Measurements from ENCODE around the gene CALHM3.

CALHM3 gene

GRCh38 chr10:103463499-103463898, 15.5 kb downstream of the CALHM3 start:
- Histone ChIP-seq H3K27me3 (ENCODE audit: insufficient read depth, poor library complexity, severe bottlenecking) (no peaks in the 10 kb centered on the region), H3K27ac (replicated peaks) (no peak overlapping the region), H3K4me3 (replicated peaks; ENCODE audit: insufficient read depth, low read length) (no peak overlapping the region)
- TF ChIP-seq, protein P1, sequence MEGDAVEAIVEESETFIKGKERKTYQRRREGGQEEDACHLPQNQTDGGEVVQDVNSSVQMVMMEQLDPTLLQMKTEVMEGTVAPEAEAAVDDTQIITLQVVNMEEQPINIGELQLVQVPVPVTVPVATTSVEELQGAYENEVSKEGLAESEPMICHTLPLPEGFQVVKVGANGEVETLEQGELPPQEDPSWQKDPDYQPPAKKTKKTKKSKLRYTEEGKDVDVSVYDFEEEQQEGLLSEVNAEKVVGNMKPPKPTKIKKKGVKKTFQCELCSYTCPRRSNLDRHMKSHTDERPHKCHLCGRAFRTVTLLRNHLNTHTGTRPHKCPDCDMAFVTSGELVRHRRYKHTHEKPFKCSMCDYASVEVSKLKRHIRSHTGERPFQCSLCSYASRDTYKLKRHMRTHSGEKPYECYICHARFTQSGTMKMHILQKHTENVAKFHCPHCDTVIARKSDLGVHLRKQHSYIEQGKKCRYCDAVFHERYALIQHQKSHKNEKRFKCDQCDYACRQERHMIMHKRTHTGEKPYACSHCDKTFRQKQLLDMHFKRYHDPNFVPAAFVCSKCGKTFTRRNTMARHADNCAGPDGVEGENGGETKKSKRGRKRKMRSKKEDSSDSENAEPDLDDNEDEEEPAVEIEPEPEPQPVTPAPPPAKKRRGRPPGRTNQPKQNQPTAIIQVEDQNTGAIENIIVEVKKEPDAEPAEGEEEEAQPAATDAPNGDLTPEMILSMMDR (IDR thresholded peaks at IDR 0.05; ENCODE audit: insufficient read depth, low read length) = no peak
- TF ChIP-seq SPI1 (IDR thresholded peaks at IDR 0.05; ENCODE audit: borderline replicate concordance, low read depth) (no peak), GABPA (IDR thresholded peaks at IDR 0.05; ENCODE audit: low read depth) (no peak), POLR2AphosphoS5 (IDR thresholded peaks at IDR 0.05; ENCODE audit: low read depth) (no peak)
- TF ChIP-seq, protein P2, sequence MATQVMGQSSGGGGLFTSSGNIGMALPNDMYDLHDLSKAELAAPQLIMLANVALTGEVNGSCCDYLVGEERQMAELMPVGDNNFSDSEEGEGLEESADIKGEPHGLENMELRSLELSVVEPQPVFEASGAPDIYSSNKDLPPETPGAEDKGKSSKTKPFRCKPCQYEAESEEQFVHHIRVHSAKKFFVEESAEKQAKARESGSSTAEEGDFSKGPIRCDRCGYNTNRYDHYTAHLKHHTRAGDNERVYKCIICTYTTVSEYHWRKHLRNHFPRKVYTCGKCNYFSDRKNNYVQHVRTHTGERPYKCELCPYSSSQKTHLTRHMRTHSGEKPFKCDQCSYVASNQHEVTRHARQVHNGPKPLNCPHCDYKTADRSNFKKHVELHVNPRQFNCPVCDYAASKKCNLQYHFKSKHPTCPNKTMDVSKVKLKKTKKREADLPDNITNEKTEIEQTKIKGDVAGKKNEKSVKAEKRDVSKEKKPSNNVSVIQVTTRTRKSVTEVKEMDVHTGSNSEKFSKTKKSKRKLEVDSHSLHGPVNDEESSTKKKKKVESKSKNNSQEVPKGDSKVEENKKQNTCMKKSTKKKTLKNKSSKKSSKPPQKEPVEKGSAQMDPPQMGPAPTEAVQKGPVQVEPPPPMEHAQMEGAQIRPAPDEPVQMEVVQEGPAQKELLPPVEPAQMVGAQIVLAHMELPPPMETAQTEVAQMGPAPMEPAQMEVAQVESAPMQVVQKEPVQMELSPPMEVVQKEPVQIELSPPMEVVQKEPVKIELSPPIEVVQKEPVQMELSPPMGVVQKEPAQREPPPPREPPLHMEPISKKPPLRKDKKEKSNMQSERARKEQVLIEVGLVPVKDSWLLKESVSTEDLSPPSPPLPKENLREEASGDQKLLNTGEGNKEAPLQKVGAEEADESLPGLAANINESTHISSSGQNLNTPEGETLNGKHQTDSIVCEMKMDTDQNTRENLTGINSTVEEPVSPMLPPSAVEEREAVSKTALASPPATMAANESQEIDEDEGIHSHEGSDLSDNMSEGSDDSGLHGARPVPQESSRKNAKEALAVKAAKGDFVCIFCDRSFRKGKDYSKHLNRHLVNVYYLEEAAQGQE (IDR thresholded peaks at IDR 0.05; ENCODE audit: insufficient replicate concordance, low read depth) = no peak
- no peak for DNase-seq (ENCODE audit: low read depth in 1 of 2, low spot score in 1 of 2)

GRCh38 chr10:103459615-103460014, 19.4 kb downstream of the CALHM3 start:
- TF ChIP-seq, protein P1 (IDR thresholded peaks at IDR 0.05; ENCODE audit: insufficient read depth, low read length) = no peak
- no peak for TF ChIP-seq POLR2AphosphoS5 (IDR thresholded peaks at IDR 0.05; ENCODE audit: low read depth)
- TF ChIP-seq SPI1 (IDR thresholded peaks at IDR 0.05; ENCODE audit: borderline replicate concordance, low read depth) = no peak
- TF ChIP-seq GABPA (IDR thresholded peaks at IDR 0.05; ENCODE audit: low read depth) = no peak
- TF ChIP-seq, protein P2 (IDR thresholded peaks at IDR 0.05; ENCODE audit: insufficient replicate concordance, low read depth) = no peak
- Histone ChIP-seq H3K27me3 (ENCODE audit: insufficient read depth, poor library complexity, severe bottlenecking) (no peaks in the 10 kb centered on the region), H3K4me3 (replicated peaks; ENCODE audit: insufficient read depth, low read length) (no peak overlapping the region), H3K27ac (replicated peaks) (no peak overlapping the region)
- DNase-seq (ENCODE audit: low read depth in 1 of 2, low spot score in 1 of 2) = no peak

DNA sequence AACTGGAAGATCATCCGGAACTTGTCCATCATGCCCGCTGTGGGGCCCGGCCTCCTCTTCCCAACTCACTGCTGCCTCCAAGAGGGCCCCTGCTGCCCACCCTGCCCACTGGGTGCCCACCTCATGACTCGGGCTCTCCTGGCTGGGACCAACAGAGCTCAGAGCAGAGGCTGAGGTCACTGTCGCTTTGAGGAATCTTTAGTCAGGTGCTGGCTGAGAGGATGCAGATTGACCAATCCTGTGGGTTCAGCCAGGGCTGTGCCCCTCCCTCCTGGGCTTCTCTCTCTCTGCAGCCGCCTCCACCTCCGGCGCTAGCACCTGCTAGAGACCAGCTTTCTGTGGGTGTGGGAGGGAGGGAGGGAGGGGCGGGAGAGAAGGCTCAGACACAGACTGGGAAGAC, 20.3 kb downstream of the CALHM3 start, which contains the start of gene CALHM1:
Gene CALHM1, minus strand, starts transcription at position 181 of the 400 bp plus-strand sequence. Its CDS starts 149 bp downstream, at position 32.
- TF ChIP-seq, protein P1 (IDR thresholded peaks at IDR 0.05; ENCODE audit: insufficient read depth, low read length) = no peak
- TF ChIP-seq, protein P2 (IDR thresholded peaks at IDR 0.05; ENCODE audit: insufficient replicate concordance, low read depth) = no peak
- TF ChIP-seq POLR2AphosphoS5 (IDR thresholded peaks at IDR 0.05; ENCODE audit: low read depth) = no peak
- no peak for TF ChIP-seq SPI1 (IDR thresholded peaks at IDR 0.05; ENCODE audit: borderline replicate concordance, low read depth)
- no peak for TF ChIP-seq GABPA (IDR thresholded peaks at IDR 0.05; ENCODE audit: low read depth)
- Histone ChIP-seq H3K27me3 (ENCODE audit: insufficient read depth, poor library complexity, severe bottlenecking) (no peaks in the 10 kb centered on the region), H3K27ac (replicated peaks) (no peak within 1 kb of the TSS), H3K4me3 (replicated peaks; ENCODE audit: insufficient read depth, low read length) (no peak within 1 kb of the TSS)
- peak; percentile 65 to 74 for DNase-seq (ENCODE audit: low read depth in 1 of 2, low spot score in 1 of 2)

All from HL-60 (cell line).